Activated CD4-positive, CD25-positive, alpha-beta regulatory T cell treated with anti-CD3 and anti-CD28 coated beads, Interleukin-2, amount 50 U/mL, for 16 hours (primary cell): ENCODE data around the gene STAT1.

Experiments used
- DNase-seq: peaks from one replicate; pipeline ENCODE4 v3.0.0-alpha.2; 2020; ENCODE audit warnings: low read depth, low spot score

STAT1 gene

DNA sequence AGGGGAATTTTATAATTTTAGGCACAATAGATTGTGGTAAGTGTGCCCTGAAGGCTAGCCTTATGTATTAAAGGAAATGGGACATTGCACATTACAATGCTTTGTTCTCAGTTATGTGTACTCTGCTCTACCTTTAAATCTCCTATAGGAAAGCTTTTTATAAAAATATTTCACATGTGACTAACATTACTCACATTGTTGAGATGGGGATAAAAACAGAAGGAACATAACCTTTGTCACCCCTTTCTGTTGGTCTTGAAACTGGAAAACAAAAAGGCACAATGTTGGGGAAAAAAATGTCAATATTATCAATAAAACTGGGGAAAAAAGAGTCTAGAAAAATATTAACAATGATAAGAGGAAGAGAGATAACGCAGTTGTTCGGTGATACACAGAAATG lies 17.3 kb upstream of the STAT1 start:
- no peak for DNase-seq

- DNase-seq: no peak
These were observed 16.7 kb upstream of the STAT1 start for GRCh38 chr2:191030521-191031154.

- no peak for DNase-seq
These were observed 15.4 kb upstream of the STAT1 start for GRCh38 chr2:191029280-191029950.

DNA sequence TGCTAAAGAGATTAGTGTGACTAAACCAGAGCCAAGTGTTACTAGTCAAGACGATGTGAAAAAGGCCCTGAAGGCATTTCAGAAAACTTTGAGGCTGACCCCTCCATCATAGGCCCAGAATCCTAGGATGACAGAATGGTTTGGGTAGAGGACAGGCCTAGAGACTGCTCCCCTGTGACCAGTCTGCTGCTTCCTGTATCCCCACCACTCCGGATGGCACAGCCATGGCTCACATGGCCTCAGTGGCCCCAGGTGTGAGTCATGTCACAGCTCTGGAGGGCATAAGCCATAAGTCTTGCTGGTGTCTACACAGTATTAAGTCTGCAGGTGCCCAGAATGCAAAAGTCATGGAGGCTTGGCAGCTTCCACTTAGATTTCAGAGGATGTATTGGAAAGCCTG lies 12.4 kb upstream of the STAT1 start:
- DNase-seq: no peak

DNA sequence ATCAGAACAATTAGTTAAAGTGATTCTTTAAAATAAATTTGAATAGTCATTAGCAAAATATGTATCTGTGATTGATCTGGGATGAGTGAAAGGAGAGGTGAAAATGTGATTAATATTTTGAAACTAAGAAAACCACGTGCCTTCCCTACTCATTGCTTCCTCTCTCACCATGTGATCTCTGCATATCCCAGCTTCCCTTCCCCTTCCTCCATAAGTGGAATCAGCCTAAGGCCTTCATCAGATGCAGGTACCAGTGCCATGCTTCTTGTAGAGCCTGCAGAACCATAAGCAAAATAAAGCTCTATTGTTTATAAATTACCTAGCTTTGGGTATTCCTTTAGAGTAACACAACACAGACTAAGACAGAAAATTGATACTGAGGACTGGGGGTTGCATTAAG lies 11.2 kb upstream of the STAT1 start:
- no peak for DNase-seq

DNA sequence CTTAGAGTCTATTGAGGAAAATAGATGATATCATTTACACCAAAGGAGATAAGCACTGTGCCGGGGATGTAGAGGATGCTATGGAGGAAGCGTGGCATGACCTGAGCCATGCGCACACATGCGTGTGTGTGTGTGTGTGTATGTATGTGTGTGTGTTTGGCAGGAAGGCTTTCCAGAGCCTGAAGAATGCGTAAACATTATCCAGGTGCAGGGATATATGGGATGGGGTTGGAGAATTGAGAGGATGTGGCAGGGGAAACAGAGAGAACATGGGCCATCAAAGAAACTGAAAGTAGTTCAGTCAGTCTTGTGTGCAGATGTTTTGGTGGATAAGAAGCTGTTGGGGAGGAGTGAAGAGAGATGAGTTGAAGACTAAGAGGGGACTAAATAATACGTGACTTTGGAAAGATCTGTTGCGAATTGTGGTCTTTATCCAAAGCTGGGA lies 9.3 kb upstream of the STAT1 start:
- DNase-seq: no peak

GRCh38 chr2:191020742-191021381 lies 6.9 kb upstream of the STAT1 start:
- peak; percentile 36 for DNase-seq

- DNase-seq: peak; percentile 83
These were observed 6.3 kb upstream of the STAT1 start for GRCh38 chr2:191020221-191020741.

- no peak for DNase-seq
These were observed 5.4 kb upstream of the STAT1 start for GRCh38 chr2:191019376-191019775.

DNA sequence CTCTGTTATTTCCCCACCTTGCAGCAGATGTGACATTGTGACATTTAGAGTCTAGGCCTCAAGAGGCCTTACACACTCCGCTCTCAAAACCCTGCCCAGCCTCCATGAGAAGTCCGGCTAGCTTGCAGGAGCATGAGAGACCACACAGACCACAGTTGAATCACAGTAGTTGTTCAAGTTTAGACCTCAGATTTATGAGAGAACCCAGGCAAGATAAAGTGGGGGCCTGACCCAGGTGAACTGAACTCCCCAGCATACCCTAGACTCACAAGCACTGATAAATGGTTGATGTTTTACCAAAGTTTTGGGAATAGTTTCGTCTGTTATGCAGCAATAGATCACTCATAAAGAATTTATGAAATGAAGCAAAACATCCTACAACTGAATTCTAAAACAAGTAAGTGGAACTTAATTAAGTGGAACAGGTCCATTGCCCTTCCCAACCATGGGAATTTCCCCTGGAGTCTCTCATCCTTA lies 4.7 kb upstream of the STAT1 start:
- no peak for DNase-seq

GRCh38 chr2:191018048-191018447 lies 4.1 kb upstream of the STAT1 start:
- DNase-seq: no peak

DNA sequence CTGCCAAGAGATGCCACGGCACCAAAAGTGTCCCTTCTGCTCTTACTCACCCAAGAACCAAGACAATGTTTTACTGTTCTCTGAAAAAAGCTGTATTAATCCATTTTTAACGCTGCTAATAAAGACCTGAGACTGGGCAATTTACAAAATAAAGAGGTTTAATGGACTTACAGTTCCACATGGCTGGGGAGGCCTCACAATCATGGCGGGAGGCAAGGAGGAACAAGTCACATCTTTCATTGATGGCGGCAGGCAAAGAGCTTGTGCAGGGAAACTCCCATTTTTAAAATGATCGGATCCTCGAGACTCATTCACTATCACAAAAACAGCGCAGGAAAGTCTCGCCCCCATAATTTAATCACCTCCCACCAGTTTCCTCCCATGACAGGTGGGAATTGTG lies 1.9 kb upstream of the STAT1 start:
- no peak for DNase-seq

GRCh38 chr2:191015239-191015638 lies 1.3 kb upstream of the STAT1 start:
- no peak for DNase-seq

- no peak for DNase-seq
These were observed 666 bp upstream of the STAT1 start for GRCh38 chr2:191014653-191015020.

DNA sequence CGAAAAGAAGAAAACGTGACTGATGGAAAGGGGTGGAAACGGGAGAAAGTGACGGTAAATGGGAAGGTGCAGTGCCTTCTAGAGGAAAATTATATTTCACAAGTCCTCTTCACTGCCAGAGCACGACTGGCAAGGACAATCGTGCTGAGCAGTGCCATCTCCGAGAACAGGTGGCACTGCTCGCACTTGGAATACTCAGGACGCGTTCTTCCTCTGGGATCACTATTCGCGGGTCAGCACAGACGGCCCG lies 364 bp downstream of the STAT1 start:
- DNase-seq: no peak

GRCh38 chr2:191012845-191013681 lies 908 bp downstream of the STAT1 start:
- no peak for DNase-seq

- no peak for DNase-seq
These were observed 1.6 kb downstream of the STAT1 start for GRCh38 chr2:191012346-191012745.

DNA sequence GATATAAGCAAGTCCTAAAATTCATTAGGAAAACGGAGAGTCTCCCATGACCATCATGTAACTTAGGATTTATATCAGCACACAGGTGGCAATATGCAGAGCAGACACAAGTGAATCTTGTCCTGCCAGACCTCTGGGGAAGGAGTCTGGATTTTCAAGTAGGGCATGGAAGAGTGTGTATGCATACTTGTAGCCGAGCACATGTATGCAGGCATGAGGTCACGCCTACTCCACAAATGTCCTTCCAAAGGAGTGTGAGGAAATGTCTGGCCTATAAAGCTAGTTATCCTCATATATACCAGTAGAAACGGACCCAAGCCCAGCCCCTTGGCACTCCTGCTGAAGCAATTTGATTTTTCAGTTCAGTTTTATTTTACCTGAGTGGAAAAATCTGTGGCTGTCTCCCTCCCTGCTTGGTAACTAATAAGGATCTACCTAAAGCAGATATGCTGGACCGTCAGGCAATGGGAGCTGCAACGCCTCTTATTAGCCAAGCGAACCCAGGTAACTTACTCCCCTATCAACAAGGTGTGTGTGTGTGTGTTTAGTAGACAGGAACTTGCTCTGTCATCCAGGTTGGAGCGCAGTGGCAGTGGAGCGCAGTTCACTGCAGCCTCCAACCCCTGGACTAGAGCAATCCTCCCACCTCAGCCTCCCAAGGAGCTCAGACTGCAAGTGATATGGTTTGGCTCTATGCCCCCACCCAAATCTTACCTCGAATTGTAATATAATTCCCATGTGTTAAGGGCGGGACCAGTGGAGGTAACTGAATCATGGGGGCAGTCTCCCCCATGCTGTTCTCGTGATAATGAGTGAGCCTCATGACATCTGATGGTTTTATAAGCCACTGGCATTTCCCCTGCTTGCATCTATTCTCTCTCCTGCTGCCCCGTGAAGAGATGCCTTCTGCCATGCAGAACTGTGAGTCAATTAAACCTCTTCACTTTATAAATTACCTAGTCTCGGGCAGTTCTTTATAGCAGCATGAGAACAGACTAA lies 2.8 kb downstream of the STAT1 start:
- no peak for DNase-seq

DNA sequence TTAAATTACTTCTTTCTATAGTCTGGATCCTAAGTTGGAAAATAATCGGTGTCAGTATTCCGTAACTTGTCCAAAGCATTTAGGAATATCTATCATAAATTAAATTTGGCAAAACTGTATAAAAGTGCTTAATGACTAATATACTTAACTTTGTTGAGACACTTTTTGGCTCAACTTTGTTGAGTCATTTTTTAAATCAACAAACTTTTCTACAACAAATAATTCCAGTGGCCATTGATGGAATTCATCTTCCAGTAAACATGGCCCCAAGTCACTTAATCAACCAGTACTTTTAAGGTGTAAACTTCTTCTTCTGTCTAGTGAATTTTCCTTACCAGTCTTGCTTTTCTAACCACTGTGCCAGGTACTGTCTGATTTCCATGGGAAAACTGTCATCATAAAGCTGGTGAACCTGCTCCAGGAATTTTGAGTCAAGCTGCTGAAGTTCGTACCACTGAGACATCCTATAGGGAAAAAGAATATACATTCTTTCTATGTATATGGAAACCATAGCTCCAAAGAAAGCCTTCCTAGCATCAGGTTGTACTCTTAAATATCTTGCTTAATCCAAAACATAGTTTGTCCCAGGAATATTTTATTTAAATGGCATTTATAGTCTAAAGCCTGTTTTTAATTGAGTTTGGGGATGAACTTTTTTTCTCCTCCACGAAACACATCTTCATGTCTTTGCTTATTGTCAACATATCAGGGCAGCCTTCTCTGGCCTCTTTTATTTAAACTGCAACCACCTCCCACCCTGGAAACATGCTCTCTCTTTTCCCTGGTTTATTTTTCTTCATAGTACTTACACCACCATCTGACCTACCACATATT lies 4.2 kb downstream of the STAT1 start:
- no peak for DNase-seq

GRCh38 chr2:191008286-191008685 lies 5.7 kb downstream of the STAT1 start:
- no peak for DNase-seq
